ENCODE measurements around the gene ZBTB25.

DNA sequence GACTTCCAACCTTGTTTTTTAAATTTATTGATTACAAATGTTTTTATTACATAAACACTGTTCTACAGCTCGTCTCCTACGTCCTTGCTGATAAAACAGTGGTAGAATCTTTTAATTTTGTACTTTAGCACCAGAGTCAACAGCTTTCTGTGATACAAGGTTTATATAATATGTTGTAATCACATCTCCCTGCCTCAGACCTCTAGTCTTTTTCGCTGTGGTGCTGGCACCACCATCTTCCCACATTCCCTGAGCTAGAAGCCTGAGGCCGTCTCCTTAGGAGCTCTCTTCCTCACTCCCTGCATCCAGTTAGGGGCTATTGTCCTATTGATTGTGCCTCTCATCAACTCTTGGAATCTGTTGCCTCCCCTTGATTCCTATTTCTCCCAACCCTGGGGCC, 98.3 kb downstream of the ZBTB25 start:
- TF ChIP-seq EP300 (IDR thresholded peaks at IDR 0.05; ENCODE audit: borderline replicate concordance in 1 of 2, control insufficient read depth in 1 of 2, low read depth in 2 of 2, low read length in 2 of 2) (no peak), RAD21 (IDR thresholded peaks at IDR 0.05; ENCODE audit: insufficient read depth, low read depth, low read length) (no peak), POLR2AphosphoS5 (IDR thresholded peaks at IDR 0.05; ENCODE audit: low read length) (no peak), ESRRA (IDR thresholded peaks at IDR 0.05; ENCODE audit: low read length) (no peak), ZNF274 (IDR thresholded peaks at IDR 0.05; ENCODE audit: insufficient read depth, insufficient read length) (no peak), POLR2A (IDR thresholded peaks at IDR 0.05; ENCODE audit: low read depth, low read length) (no peak), POLR2AphosphoS2 (IDR thresholded peaks at IDR 0.05; ENCODE audit: low read depth, low read length) (no peak), CREB1 (IDR thresholded peaks at IDR 0.05; ENCODE audit: low read depth) (no peak), EZH2 (IDR thresholded peaks at IDR 0.05; ENCODE audit: borderline replicate concordance, control insufficient read depth, low read depth, low read length) (no peak)
- TF ChIP-seq, protein P1, sequence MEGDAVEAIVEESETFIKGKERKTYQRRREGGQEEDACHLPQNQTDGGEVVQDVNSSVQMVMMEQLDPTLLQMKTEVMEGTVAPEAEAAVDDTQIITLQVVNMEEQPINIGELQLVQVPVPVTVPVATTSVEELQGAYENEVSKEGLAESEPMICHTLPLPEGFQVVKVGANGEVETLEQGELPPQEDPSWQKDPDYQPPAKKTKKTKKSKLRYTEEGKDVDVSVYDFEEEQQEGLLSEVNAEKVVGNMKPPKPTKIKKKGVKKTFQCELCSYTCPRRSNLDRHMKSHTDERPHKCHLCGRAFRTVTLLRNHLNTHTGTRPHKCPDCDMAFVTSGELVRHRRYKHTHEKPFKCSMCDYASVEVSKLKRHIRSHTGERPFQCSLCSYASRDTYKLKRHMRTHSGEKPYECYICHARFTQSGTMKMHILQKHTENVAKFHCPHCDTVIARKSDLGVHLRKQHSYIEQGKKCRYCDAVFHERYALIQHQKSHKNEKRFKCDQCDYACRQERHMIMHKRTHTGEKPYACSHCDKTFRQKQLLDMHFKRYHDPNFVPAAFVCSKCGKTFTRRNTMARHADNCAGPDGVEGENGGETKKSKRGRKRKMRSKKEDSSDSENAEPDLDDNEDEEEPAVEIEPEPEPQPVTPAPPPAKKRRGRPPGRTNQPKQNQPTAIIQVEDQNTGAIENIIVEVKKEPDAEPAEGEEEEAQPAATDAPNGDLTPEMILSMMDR (IDR thresholded peaks at IDR 0.05 in 2 of 3, conservative IDR thresholded peaks at IDR 0.05 in 1 of 3; ENCODE audit: control insufficient read depth in 2 of 3, extremely low read depth in 1 of 3, insufficient read depth in 1 of 3, low read depth in 3 of 3, low read length in 3 of 3) = no peak
- TF ChIP-seq, protein P2, sequence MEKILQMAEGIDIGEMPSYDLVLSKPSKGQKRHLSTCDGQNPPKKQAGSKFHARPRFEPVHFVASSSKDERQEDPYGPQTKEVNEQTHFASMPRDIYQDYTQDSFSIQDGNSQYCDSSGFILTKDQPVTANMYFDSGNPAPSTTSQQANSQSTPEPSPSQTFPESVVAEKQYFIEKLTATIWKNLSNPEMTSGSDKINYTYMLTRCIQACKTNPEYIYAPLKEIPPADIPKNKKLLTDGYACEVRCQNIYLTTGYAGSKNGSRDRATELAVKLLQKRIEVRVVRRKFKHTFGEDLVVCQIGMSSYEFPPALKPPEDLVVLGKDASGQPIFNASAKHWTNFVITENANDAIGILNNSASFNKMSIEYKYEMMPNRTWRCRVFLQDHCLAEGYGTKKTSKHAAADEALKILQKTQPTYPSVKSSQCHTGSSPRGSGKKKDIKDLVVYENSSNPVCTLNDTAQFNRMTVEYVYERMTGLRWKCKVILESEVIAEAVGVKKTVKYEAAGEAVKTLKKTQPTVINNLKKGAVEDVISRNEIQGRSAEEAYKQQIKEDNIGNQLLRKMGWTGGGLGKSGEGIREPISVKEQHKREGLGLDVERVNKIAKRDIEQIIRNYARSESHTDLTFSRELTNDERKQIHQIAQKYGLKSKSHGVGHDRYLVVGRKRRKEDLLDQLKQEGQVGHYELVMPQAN (conservative IDR thresholded peaks at IDR 0.05) = no peak
- TF ChIP-seq, protein P3, sequence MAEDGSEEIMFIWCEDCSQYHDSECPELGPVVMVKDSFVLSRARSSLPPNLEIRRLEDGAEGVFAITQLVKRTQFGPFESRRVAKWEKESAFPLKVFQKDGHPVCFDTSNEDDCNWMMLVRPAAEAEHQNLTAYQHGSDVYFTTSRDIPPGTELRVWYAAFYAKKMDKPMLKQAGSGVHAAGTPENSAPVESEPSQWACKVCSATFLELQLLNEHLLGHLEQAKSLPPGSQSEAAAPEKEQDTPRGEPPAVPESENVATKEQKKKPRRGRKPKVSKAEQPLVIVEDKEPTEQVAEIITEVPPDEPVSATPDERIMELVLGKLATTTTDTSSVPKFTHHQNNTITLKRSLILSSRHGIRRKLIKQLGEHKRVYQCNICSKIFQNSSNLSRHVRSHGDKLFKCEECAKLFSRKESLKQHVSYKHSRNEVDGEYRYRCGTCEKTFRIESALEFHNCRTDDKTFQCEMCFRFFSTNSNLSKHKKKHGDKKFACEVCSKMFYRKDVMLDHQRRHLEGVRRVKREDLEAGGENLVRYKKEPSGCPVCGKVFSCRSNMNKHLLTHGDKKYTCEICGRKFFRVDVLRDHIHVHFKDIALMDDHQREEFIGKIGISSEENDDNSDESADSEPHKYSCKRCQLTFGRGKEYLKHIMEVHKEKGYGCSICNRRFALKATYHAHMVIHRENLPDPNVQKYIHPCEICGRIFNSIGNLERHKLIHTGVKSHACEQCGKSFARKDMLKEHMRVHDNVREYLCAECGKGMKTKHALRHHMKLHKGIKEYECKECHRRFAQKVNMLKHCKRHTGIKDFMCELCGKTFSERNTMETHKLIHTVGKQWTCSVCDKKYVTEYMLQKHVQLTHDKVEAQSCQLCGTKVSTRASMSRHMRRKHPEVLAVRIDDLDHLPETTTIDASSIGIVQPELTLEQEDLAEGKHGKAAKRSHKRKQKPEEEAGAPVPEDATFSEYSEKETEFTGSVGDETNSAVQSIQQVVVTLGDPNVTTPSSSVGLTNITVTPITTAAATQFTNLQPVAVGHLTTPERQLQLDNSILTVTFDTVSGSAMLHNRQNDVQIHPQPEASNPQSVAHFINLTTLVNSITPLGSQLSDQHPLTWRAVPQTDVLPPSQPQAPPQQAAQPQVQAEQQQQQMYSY (CRISPR knock-in tag; IDR thresholded peaks at IDR 0.05) = no peak

Measured in GM12878 (cell line).